ENCODE data around the gene UBE2R2.
A peak's percentile ranks its signal among the peaks of the same experiment; 100 is the strongest.

Gene UBE2R2

DNA sequence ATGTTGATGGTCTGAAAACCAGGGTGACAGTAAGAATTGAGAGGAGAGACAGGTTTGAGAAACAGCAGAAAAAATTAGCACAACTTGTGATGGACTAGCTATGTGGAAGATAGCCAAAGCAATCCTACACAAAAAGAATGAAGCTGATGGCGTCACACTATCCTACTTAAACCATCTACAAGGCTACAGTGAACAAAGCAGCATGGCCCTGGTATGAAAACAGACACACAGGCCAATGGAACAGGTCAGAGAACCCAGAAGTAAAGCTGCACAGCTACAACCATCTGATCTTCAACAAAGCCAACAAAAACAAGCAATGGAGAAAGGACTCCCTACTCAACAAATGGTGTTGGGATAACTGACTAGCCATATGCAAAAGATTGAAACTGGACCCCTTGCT lies 7.5 kb upstream of the UBE2R2 start:
- no peak for DNase-seq (ENCODE audit: low read depth)
- TF ChIP-seq, protein P1, sequence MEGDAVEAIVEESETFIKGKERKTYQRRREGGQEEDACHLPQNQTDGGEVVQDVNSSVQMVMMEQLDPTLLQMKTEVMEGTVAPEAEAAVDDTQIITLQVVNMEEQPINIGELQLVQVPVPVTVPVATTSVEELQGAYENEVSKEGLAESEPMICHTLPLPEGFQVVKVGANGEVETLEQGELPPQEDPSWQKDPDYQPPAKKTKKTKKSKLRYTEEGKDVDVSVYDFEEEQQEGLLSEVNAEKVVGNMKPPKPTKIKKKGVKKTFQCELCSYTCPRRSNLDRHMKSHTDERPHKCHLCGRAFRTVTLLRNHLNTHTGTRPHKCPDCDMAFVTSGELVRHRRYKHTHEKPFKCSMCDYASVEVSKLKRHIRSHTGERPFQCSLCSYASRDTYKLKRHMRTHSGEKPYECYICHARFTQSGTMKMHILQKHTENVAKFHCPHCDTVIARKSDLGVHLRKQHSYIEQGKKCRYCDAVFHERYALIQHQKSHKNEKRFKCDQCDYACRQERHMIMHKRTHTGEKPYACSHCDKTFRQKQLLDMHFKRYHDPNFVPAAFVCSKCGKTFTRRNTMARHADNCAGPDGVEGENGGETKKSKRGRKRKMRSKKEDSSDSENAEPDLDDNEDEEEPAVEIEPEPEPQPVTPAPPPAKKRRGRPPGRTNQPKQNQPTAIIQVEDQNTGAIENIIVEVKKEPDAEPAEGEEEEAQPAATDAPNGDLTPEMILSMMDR (IDR thresholded peaks at IDR 0.05; ENCODE audit: insufficient read depth, low read depth, low read length, missing control alignments): no peak
- H3K4me3 ChIP-seq (ENCODE audit: low read length): no peak overlapping the region

DNA sequence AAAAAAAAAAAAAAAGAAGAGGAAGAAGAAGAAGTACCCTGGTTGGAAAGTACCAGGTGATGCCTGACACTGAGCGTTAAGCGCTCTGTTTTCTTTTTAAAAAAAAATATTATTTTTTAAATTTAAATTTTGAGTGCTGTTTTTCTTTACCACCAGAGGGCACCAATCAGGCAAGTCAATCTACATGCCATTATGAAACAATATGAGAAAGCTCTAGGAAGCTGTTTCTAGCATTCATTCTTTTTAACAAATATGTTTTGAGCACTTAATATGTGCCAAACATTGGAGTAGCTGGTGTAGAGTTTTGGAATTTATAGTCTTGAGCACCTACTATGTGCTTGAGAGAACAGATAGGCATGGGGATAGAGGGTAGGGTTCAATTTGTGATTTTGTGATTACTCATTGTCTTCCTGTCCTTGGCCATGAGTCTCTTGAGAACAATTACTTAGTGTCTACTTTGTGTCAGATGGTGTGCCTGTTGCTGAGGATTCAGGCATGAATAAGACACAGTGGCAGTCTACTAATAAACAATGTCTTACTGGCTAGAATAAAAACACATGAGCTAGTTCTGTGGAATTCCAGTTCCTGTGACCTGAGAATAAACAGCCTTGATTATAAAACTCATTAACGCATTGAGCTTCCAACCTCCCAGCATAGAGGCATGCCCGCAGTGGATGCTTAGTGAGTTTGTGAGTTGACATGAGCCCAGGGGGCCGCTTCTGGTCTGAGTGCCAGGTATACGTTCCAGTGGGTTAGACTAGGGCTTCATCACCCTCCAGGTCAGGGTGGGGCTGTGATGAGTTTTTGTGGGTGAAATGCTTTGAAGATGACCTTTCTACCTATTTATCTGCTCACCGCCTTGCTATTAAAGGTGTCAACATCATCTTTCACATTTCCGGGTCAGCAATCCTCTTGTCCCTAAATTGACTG lies 3.0 kb upstream of the UBE2R2 start:
- DNase-seq (ENCODE audit: low read depth): peak; percentile 83
- no peak overlapping the region for H3K4me3 ChIP-seq (ENCODE audit: low read length)
- TF ChIP-seq, protein P1 (IDR thresholded peaks at IDR 0.05; ENCODE audit: insufficient read depth, low read depth, low read length, missing control alignments): peak; percentile 66

DNA sequence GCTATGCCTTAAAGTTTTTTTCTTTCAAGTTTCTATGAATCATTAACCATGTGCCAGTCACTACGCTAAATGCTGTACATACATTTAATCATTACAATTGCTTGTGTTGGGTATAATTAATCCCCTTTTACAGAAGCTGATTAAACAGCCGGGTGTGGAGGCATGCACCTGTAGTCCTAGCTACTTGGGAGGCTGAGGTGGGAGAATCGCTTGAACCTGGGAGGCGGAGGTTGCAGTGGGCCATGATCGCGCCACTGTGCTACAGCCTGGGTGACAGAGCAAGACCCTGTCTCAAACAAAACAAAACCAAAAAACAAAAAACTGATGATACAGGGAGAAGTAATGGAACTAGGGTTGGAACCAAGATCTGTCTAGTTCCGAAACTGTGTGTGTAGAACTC lies 1.2 kb upstream of the UBE2R2 start:
- TF ChIP-seq, protein P1 (IDR thresholded peaks at IDR 0.05; ENCODE audit: insufficient read depth, low read depth, low read length, missing control alignments): no peak
- no peak for DNase-seq (ENCODE audit: low read depth)
- no peak overlapping the region for H3K4me3 ChIP-seq (ENCODE audit: low read length)

DNA sequence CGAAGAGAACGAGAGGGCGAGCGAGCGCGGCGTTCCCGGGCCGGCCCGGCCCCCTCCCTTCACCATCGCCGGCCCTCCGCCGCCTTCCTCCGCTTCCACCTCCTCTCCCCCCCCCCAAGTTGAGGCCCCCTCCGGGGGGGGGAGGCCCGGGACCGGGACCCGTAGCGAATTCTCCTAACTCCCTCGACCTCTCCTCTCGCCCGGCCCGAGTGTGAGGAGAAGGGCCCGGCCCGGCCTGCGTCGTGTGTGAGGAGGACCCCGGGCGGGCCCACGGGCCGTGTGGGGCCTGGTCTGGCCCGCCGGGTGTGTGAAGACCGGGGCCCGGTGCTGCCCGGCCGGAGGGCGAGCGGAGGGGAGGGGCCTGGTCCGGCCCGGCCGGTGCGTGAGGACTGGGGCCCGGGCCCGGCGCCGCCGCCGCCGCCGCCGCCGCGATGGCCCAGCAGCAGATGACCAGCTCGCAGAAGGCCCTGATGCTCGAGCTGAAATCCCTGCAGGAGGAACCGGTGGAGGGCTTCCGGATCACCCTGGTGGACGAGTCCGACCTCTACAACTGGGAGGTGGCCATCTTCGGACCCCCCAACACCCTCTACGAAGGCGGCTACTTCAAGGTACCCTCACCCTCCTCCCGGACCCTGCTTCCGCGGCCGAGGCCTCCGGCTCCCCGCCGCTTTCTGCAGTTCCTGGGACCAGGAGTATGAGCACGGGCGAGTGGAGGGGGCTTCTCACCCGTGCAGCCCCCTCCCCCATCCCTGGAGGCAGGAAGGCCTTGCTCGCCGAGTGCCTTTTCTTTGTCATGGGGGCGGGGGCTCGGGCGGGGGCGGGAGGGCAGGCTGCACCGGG lies 587 bp downstream of the UBE2R2 start:
- TF ChIP-seq, protein P1 (IDR thresholded peaks at IDR 0.05; ENCODE audit: insufficient read depth, low read depth, low read length, missing control alignments): no peak
- peak; percentile 55 for DNase-seq (ENCODE audit: low read depth)
- peak overlapping the region; percentile 92 for H3K4me3 ChIP-seq (ENCODE audit: low read length)

DNA sequence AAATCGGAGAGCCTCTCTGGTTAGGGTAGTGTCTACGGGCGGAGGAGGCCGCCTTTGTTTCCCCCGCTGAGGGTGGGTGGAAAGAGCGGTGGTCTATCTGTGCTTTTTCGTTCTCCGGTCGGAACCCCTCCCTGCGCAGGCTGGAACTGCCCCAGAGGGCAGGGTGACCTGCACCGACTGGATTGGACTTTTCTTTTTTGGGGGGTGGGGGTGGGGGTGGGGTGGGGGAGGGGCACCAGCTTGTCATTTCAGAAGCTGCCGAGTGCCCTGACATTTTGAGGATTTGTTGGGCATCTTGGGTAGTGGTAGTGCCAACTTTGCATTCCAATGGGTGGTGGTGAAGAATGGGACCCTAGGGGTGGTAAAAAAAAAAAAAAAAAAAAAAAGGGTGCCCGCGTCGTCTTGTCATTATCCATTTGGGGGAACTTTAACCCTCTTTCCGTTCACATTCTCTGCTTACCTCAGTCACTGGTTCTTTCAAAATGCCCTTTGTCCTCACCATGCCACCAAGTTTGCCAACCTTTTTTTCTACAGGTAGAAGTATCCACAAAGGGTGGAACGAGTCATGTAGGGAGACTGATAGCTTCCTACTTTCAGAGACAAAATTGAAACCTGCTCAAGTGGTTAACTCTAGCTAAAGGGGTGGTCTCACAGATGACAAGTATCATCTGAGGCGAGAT lies 1.3 kb downstream of the UBE2R2 start:
- TF ChIP-seq, protein P1 (IDR thresholded peaks at IDR 0.05; ENCODE audit: insufficient read depth, low read depth, low read length, missing control alignments): no peak
- peak overlapping the region; percentile 92 for H3K4me3 ChIP-seq (ENCODE audit: low read length)
- DNase-seq (ENCODE audit: low read depth): no peak

DNA sequence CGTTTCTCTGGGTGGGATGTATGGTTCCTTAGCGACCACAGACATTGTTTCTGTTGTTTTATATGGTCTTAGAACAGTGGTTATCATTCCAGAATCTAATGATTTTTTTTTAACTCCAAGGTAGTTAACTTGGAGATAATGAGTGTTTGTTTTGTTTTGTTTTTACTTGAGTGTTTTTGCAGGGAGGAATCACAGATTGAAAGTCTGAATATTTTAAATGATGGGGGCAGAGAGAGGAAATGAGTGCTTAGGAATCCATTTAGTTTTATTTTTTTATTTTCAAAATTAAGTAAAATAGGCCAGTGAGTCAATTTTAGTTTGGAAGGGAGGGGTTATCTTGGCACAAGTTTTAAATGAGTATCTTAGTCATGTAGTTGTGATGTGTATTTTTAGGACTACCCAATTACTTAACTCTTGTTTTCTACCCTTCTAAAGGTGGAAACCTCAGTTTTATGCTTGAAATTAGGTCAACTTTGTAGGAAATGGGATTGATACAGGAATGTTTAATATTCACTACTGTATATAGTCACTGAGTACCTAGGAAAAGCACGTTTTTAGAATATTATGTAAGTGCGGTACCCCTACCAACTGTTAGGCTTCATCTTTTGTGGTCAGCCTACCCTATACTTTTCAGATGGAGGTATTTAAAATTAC lies 2.0 kb downstream of the UBE2R2 start:
- peak overlapping the region; percentile 92 for H3K4me3 ChIP-seq (ENCODE audit: low read length)
- DNase-seq (ENCODE audit: low read depth): peak; percentile 52
- TF ChIP-seq, protein P1 (IDR thresholded peaks at IDR 0.05; ENCODE audit: insufficient read depth, low read depth, low read length, missing control alignments): no peak

Measured in epithelial cell of esophagus (primary cell).